Mucosa of rectum (tissue), 2 donors: ENCODE results near the gene DPP7.

Experiments used
- H3K27ac ChIP-seq, 2 donors: one replicate each; pipeline ENCODE4 v1.7.0; 2013; ENCODE audit warnings: inconsistent platforms in 2 of 2, low read depth in 2 of 2, low read length in 2 of 2
- H3K27me3 ChIP-seq, 2 donors: one replicate each; pipeline ENCODE4 v1.7.0; 2013; ENCODE audit warnings: low read length in 2 of 2; ENCODE audit not compliant: control insufficient read depth in 2 of 2, insufficient read depth in 2 of 2
- H3K36me3 ChIP-seq, 2 donors: one replicate each; pipeline ENCODE4 v1.7.0; 2013; ENCODE audit warnings: low read length in 2 of 2; ENCODE audit not compliant: control insufficient read depth in 2 of 2, insufficient read depth in 2 of 2
- H3K4me1 ChIP-seq, 2 donors: one replicate each; pipeline ENCODE4 v1.7.0; 2013; ENCODE audit warnings: low read length in 2 of 2, mild to moderate bottlenecking in 1 of 2; ENCODE audit not compliant: control insufficient read depth in 2 of 2, insufficient read depth in 2 of 2
- H3K4me3 ChIP-seq, 2 donors: one replicate each; pipeline ENCODE4 v1.7.0; 2013; ENCODE audit warnings: low read length in 2 of 2
- H3K9ac ChIP-seq, 2 donors: one replicate each; pipeline ENCODE4 v1.7.0; 2013; ENCODE audit warnings: low read length in 2 of 2, low read depth in 1 of 2, mild to moderate bottlenecking in 1 of 2
- H3K9me3 ChIP-seq, 2 donors: one replicate each; pipeline ENCODE4 v1.7.0; 2013; ENCODE audit warnings: low read length in 2 of 2; ENCODE audit not compliant: control insufficient read depth in 2 of 2
- donor health status: healthy.
- donor health status: Normal muscosa, but diverticular disease.

Gene DPP7

GRCh38 chr9:137078701-137079400, 35.7 kb downstream of the DPP7 start:
- peak overlapping the region; percentile 65 to 67 for H3K4me3 ChIP-seq
- peak overlapping the region in 1 of 2 donors; percentile 63 for H3K9ac ChIP-seq
- peaks cover 20 to 21% of the 10 kb centered on the region in 2 donors for H3K4me1 ChIP-seq
- H3K9me3 ChIP-seq, result no peaks in the 10 kb centered on the region
- peaks cover 0 to 29% of the 10 kb centered on the region in 2 donors for H3K36me3 ChIP-seq
- peak overlapping the region in 1 of 2 donors; percentile 43 for H3K27ac ChIP-seq
- H3K27me3 ChIP-seq, result no peaks in the 10 kb centered on the region

- Histone ChIP-seq H3K36me3 (peaks cover 0 to 26% of the 10 kb centered on the region in 2 donors), H3K9me3 (no peaks in the 10 kb centered on the region), H3K27me3 (no peaks in the 10 kb centered on the region), H3K27ac (peak overlapping the region; percentile 13 to 52), H3K4me3 (peak overlapping the region; percentile 65 to 67), H3K4me1 (peaks cover 20 to 28% of the 10 kb centered on the region in 2 donors), H3K9ac (peak overlapping the region; percentile 52 to 63)
Measured at GRCh38 chr9:137077758-137078693, 36.5 kb downstream of the DPP7 start.

- H3K27ac ChIP-seq, result peak within 1 kb of the TSS; percentile 52
- H3K4me3 ChIP-seq, result peak within 1 kb of the TSS; percentile 65 to 67
- no peaks in the 10 kb centered on the region for H3K27me3 ChIP-seq
- peaks cover 0 to 20% of the 10 kb centered on the region in 2 donors for H3K36me3 ChIP-seq
- H3K9ac ChIP-seq, result peak within 1 kb of the TSS; percentile 52 to 63
- H3K4me1 ChIP-seq, result peaks cover 20 to 28% of the 10 kb centered on the region in 2 donors
- no peaks in the 10 kb centered on the region for H3K9me3 ChIP-seq
Measured at GRCh38 chr9:137077010-137077747, 37.4 kb downstream of the DPP7 start, which contains the start of gene UAP1L1. Gene UAP1L1, plus strand, starts transcription at chr9:137077517. Its CDS starts 16 bp downstream, at chr9:137077533.

- Histone ChIP-seq H3K4me1 (peaks cover 20 to 28% of the 10 kb centered on the region in 2 donors), H3K9me3 (no peaks in the 10 kb centered on the region), H3K36me3 (peaks cover 0 to 18% of the 10 kb centered on the region in 2 donors), H3K27ac (peak overlapping the region; percentile 48 to 52), H3K9ac (peak overlapping the region in 1 of 2 donors; percentile 51), H3K4me3 (peak overlapping the region; percentile 41 to 53), H3K27me3 (no peaks in the 10 kb centered on the region)
Measured at GRCh38 chr9:137076636-137077009, 37.9 kb downstream of the DPP7 start.

- Histone ChIP-seq H3K4me1 (peaks cover 28 to 34% of the 10 kb centered on the region in 2 donors), H3K9ac (no peak overlapping the region), H3K27ac (no peak overlapping the region), H3K4me3 (no peak overlapping the region), H3K9me3 (no peaks in the 10 kb centered on the region), H3K27me3 (no peaks in the 10 kb centered on the region), H3K36me3 (peaks cover 0 to 9% of the 10 kb centered on the region in 2 donors)
Measured at GRCh38 chr9:137075275-137075775, 39.2 kb downstream of the DPP7 start.

GRCh38 chr9:137074657-137075274, 39.8 kb downstream of the DPP7 start:
- peaks cover 0 to 4% of the 10 kb centered on the region in 2 donors for H3K36me3 ChIP-seq
- no peak overlapping the region for H3K27ac ChIP-seq
- peaks cover 28 to 34% of the 10 kb centered on the region in 2 donors for H3K4me1 ChIP-seq
- H3K27me3 ChIP-seq, result no peaks in the 10 kb centered on the region
- no peak overlapping the region for H3K9ac ChIP-seq
- H3K4me3 ChIP-seq, result no peak overlapping the region
- H3K9me3 ChIP-seq, result no peaks in the 10 kb centered on the region

GRCh38 chr9:137073992-137074399, 40.5 kb downstream of the DPP7 start:
- Histone ChIP-seq H3K9ac (no peak overlapping the region), H3K27me3 (no peaks in the 10 kb centered on the region), H3K27ac (no peak overlapping the region), H3K4me3 (no peak overlapping the region), H3K36me3 (no peaks in the 10 kb centered on the region), H3K4me1 (peaks cover 31 to 32% of the 10 kb centered on the region in 2 donors), H3K9me3 (no peaks in the 10 kb centered on the region)

- H3K4me3 ChIP-seq, result peak overlapping the region in 1 of 2 donors; percentile 23
- peak overlapping the region; percentile 41 to 46 for H3K9ac ChIP-seq
- H3K36me3 ChIP-seq, result no peaks in the 10 kb centered on the region
- H3K27ac ChIP-seq, result peak overlapping the region in 1 of 2 donors; percentile 71
- no peaks in the 10 kb centered on the region for H3K9me3 ChIP-seq
- H3K27me3 ChIP-seq, result peaks cover 0 to 3% of the 10 kb centered on the region in 2 donors
- peaks cover 29 to 31% of the 10 kb centered on the region in 2 donors for H3K4me1 ChIP-seq
Measured at GRCh38 chr9:137071282-137071681, 43.3 kb downstream of the DPP7 start.

GRCh38 chr9:137070906-137071275, 43.6 kb downstream of the DPP7 start:
- peaks cover 0 to 3% of the 10 kb centered on the region in 2 donors for H3K27me3 ChIP-seq
- H3K9me3 ChIP-seq, result no peaks in the 10 kb centered on the region
- H3K27ac ChIP-seq, result peak overlapping the region; percentile 57 to 71
- H3K36me3 ChIP-seq, result no peaks in the 10 kb centered on the region
- peak overlapping the region; percentile 23 to 57 for H3K4me3 ChIP-seq
- H3K4me1 ChIP-seq, result peaks cover 29 to 31% of the 10 kb centered on the region in 2 donors
- H3K9ac ChIP-seq, result peak overlapping the region; percentile 41 to 46
